Measurements from ENCODE around the gene VAV2.
"Not testable (repeated sequence)": the region's sequence is repeated elsewhere in the genome, so short reads cannot be mapped to it uniquely, and the experiment has no call there.

The VAV2 gene

GRCh38 chr9:133926165-133926856, 65.8 kb downstream of the VAV2 start:
- no peak overlapping the region for H3K4me3 ChIP-seq (ENCODE audit: low read depth, low read length)

GRCh38 chr9:133924453-133924852, 67.7 kb downstream of the VAV2 start:
- H3K4me3 ChIP-seq (ENCODE audit: low read depth, low read length): no peak overlapping the region

GRCh38 chr9:133923608-133924007, 68.5 kb downstream of the VAV2 start:
- H3K4me3 ChIP-seq (ENCODE audit: low read depth, low read length): not testable (repeated sequence)

GRCh38 chr9:133921866-133922265, 70.3 kb downstream of the VAV2 start:
- no peak overlapping the region for H3K4me3 ChIP-seq (ENCODE audit: low read depth, low read length)

GRCh38 chr9:133920471-133920870, 71.7 kb downstream of the VAV2 start:
- no peak overlapping the region for H3K4me3 ChIP-seq (ENCODE audit: low read depth, low read length)

GRCh38 chr9:133919253-133920115, 72.6 kb downstream of the VAV2 start:
- no peak overlapping the region for H3K4me3 ChIP-seq (ENCODE audit: low read depth, low read length)

- no peak overlapping the region for H3K4me3 ChIP-seq (ENCODE audit: low read depth, low read length)
These were observed 73.9 kb downstream of the VAV2 start for GRCh38 chr9:133918111-133918813.

- no peak overlapping the region for H3K4me3 ChIP-seq (ENCODE audit: low read depth, low read length)
These were observed 74.7 kb downstream of the VAV2 start for GRCh38 chr9:133917375-133917774.

- H3K4me3 ChIP-seq (ENCODE audit: low read depth, low read length): no peak overlapping the region
These were observed 76.0 kb downstream of the VAV2 start for GRCh38 chr9:133916159-133916541.

- no peak overlapping the region for H3K4me3 ChIP-seq (ENCODE audit: low read depth, low read length)
These were observed 76.5 kb downstream of the VAV2 start for GRCh38 chr9:133915534-133916158.

- no peak overlapping the region for H3K4me3 ChIP-seq (ENCODE audit: low read depth, low read length)
These were observed 77.4 kb downstream of the VAV2 start for GRCh38 chr9:133914442-133915342.

- no peak overlapping the region for H3K4me3 ChIP-seq (ENCODE audit: low read depth, low read length)
These were observed 78.4 kb downstream of the VAV2 start for GRCh38 chr9:133913571-133914369.

GRCh38 chr9:133910855-133911514, 81.1 kb downstream of the VAV2 start:
- no peak overlapping the region for H3K4me3 ChIP-seq (ENCODE audit: low read depth, low read length)

- no peak overlapping the region for H3K4me3 ChIP-seq (ENCODE audit: low read depth, low read length)
These were observed 84.9 kb downstream of the VAV2 start for GRCh38 chr9:133906932-133907910.

- H3K4me3 ChIP-seq (ENCODE audit: low read depth, low read length): no peak overlapping the region
These were observed 85.9 kb downstream of the VAV2 start for GRCh38 chr9:133906218-133906617.

GRCh38 chr9:133905493-133905892, 86.6 kb downstream of the VAV2 start:
- H3K4me3 ChIP-seq (ENCODE audit: low read depth, low read length): no peak overlapping the region

- no peak overlapping the region for H3K4me3 ChIP-seq (ENCODE audit: low read depth, low read length)
These were observed 87.6 kb downstream of the VAV2 start for GRCh38 chr9:133904346-133905090.
